ENCODE measurements around the gene CD68.

CD68 gene

GRCh38 chr17:7575481-7575883 is 4.0 kb upstream of the CD68 start:
- TF ChIP-seq CTCF (IDR thresholded peaks at IDR 0.05), result no peak
- Histone ChIP-seq H3K27ac (peak overlapping the region; percentile 98 to 100), H3K36me3 (peaks cover 50 to 75% (median 54%) of the 10 kb centered on the region in 3 donors), H3K9me3 (no peaks in the 10 kb centered on the region), H3K27me3 (no peaks in the 10 kb centered on the region), H3K4me3 (peak overlapping the region in 1 of 2 donors; percentile 100), H3K4me1 (peaks cover 0 to 50% (median 39%) of the 10 kb centered on the region in 4 donors)
- intact Hi-C loops (cut with DNase I; ENCODE audit: low total_unique reads), result no loop called here
- DNase-seq, result no peak

GRCh38 chr17:7575959-7576358 is 3.5 kb upstream of the CD68 start:
- Histone ChIP-seq H3K9me3 (no peaks in the 10 kb centered on the region), H3K4me1 (peaks cover 0 to 55% (median 43%) of the 10 kb centered on the region in 4 donors), H3K4me3 (no peak overlapping the region), H3K27ac (no peak overlapping the region), H3K27me3 (no peaks in the 10 kb centered on the region), H3K36me3 (peaks cover 46 to 70% (median 54%) of the 10 kb centered on the region in 3 donors)
- TF ChIP-seq CTCF (IDR thresholded peaks at IDR 0.05), result no peak
- DNase-seq, result no peak
- intact Hi-C loops (cut with DNase I; ENCODE audit: low total_unique reads), result no loop called here

GRCh38 chr17:7576432-7576937 is 3.0 kb upstream of the CD68 start:
- TF ChIP-seq CTCF (IDR thresholded peaks at IDR 0.05), result no peak
- Histone ChIP-seq H3K36me3 (peaks cover 44 to 65% (median 55%) of the 10 kb centered on the region in 3 donors), H3K27ac (no peak overlapping the region), H3K4me1 (peaks cover 0 to 59% (median 47%) of the 10 kb centered on the region in 4 donors), H3K9me3 (no peaks in the 10 kb centered on the region), H3K4me3 (no peak overlapping the region), H3K27me3 (no peaks in the 10 kb centered on the region)
- intact Hi-C loops (cut with DNase I; ENCODE audit: low total_unique reads), result no loop called here
- no peak for DNase-seq

- Histone ChIP-seq H3K4me3 (no peak overlapping the region), H3K27me3 (no peaks in the 10 kb centered on the region), H3K27ac (peak overlapping the region in 1 of 2 donors; percentile 85), H3K36me3 (peaks cover 44 to 65% (median 55%) of the 10 kb centered on the region in 3 donors), H3K9me3 (no peaks in the 10 kb centered on the region), H3K4me1 (peaks cover 3 to 58% (median 54%) of the 10 kb centered on the region in 4 donors)
- intact Hi-C loops (cut with DNase I; ENCODE audit: low total_unique reads), result no loop called here
- no peak for DNase-seq
- TF ChIP-seq CTCF (IDR thresholded peaks at IDR 0.05), result no peak
Observed at GRCh38 chr17:7577327-7578199, 1.9 kb upstream of the CD68 start.

GRCh38 chr17:7579834-7580603 is 581 bp downstream of the CD68 start:
- peak overlapping the region; percentile 25 to 44 for H3K4me3 ChIP-seq
- H3K27me3 ChIP-seq, result no peaks in the 10 kb centered on the region
- intact Hi-C loops (cut with DNase I; ENCODE audit: low total_unique reads), result no loop called here
- H3K4me1 ChIP-seq, result peaks cover 10 to 63% (median 56%) of the 10 kb centered on the region in 4 donors
- peaks cover 38 to 46% (median 43%) of the 10 kb centered on the region in 3 donors for H3K36me3 ChIP-seq
- peak overlapping the region; percentile 85 to 92 for H3K27ac ChIP-seq
- no peaks in the 10 kb centered on the region for H3K9me3 ChIP-seq
- no peak for DNase-seq
- TF ChIP-seq CTCF (IDR thresholded peaks at IDR 0.05), result no peak
